ENCODE measurements around the gene MYO1G.
"Not testable (repeated sequence)": the region's sequence is repeated elsewhere in the genome, so short reads cannot be mapped to it uniquely, and the experiment has no call there.

The MYO1G gene

GRCh38 chr7:44995555-44996493 lies 17.0 kb upstream of the MYO1G start:
- H3K27ac ChIP-seq: no peak overlapping the region
- TF ChIP-seq CTCF (IDR thresholded peaks at IDR 0.05) (no peak), ZFX (IDR thresholded peaks at IDR 0.05; ENCODE audit: borderline replicate concordance) (no peak)

GRCh38 chr7:44994877-44995554 lies 16.2 kb upstream of the MYO1G start:
- H3K27ac ChIP-seq: no peak overlapping the region
- TF ChIP-seq CTCF (IDR thresholded peaks at IDR 0.05): no peak
- no peak for TF ChIP-seq ZFX (IDR thresholded peaks at IDR 0.05; ENCODE audit: borderline replicate concordance)

- H3K27ac ChIP-seq: not testable (repeated sequence)
These were observed 13.4 kb upstream of the MYO1G start for GRCh38 chr7:44992004-44992795.

- no peak for TF ChIP-seq ZFX (IDR thresholded peaks at IDR 0.05; ENCODE audit: borderline replicate concordance)
- no peak for TF ChIP-seq CTCF (IDR thresholded peaks at IDR 0.05)
- H3K27ac ChIP-seq: no peak overlapping the region
These were observed 11.6 kb upstream of the MYO1G start for GRCh38 chr7:44990109-44991023.

- no peak overlapping the region for H3K27ac ChIP-seq
- TF ChIP-seq ZFX (IDR thresholded peaks at IDR 0.05; ENCODE audit: borderline replicate concordance): no peak
- no peak for TF ChIP-seq CTCF (IDR thresholded peaks at IDR 0.05)
These were observed 10.3 kb upstream of the MYO1G start for GRCh38 chr7:44989132-44989531.

GRCh38 chr7:44988701-44989100 lies 9.9 kb upstream of the MYO1G start:
- no peak for TF ChIP-seq CTCF (IDR thresholded peaks at IDR 0.05)
- no peak for TF ChIP-seq ZFX (IDR thresholded peaks at IDR 0.05; ENCODE audit: borderline replicate concordance)
- H3K27ac ChIP-seq: no peak overlapping the region

- TF ChIP-seq CTCF (IDR thresholded peaks at IDR 0.05) (no peak), ZFX (IDR thresholded peaks at IDR 0.05; ENCODE audit: borderline replicate concordance) (no peak)
- no peak overlapping the region for H3K27ac ChIP-seq
These were observed 9.2 kb upstream of the MYO1G start for GRCh38 chr7:44987996-44988395.

All from 22Rv1 (cell line).